Activated CD8-positive, alpha-beta T cell treated with anti-CD3 and anti-CD28 coated beads for 36 hours (primary cell): ENCODE measurements around the gene SH2D4B. TPM values are rescaled to one million over a fixed set of nuclear protein-coding genes. Genes with fewer than 3 reads are reported as not detected.

ENCODE experiments used
- ATAC-seq: fragments of 200-7000 bp; cut with Tn5 transposase; one replicate; pipeline ENCODE4 v1.10.0; 2021; ENCODE audit warnings: mild to moderate bottlenecking, moderate library complexity
- CTCF ChIA-PET: fragments of 350-600 bp; sonication (Branson Sonifier 250); formaldehyde crosslinking; loops from one replicate; lab custom pipeline; 2021; ENCODE audit warnings: antibody characterized with exemption; lab: Charles Lee
- POLR2A ChIA-PET: fragments of 350-600 bp; sonication (Branson Sonifier 250); formaldehyde crosslinking; loops from one replicate; lab custom pipeline; 2021; ENCODE audit warnings: antibody characterized with exemption; lab: Charles Lee
- DNase-seq: peaks from one replicate; pipeline ENCODE4 v3.0.0-alpha.2; 2020
- H3K27ac Mint-ChIP-seq: one replicate; pipeline ENCODE4 v1.8.0; 2021; ENCODE audit warnings: mild to moderate bottlenecking, mixed read lengths
- H3K27me3 Mint-ChIP-seq: one replicate; pipeline ENCODE4 v1.8.0; 2021; ENCODE audit warnings: mixed read lengths
- H3K36me3 Mint-ChIP-seq: one replicate; pipeline ENCODE4 v1.8.0; 2021; ENCODE audit warnings: low read depth, mixed read lengths
- H3K4me1 Mint-ChIP-seq: one replicate; pipeline ENCODE4 v1.8.0; 2021; ENCODE audit warnings: low read depth, mixed read lengths
- H3K4me3 Mint-ChIP-seq: one replicate; pipeline ENCODE4 v1.8.0; 2021; ENCODE audit warnings: mild to moderate bottlenecking, moderate library complexity, mixed read lengths
- H3K9me3 Mint-ChIP-seq: one replicate; pipeline ENCODE4 v1.8.0; 2021; ENCODE audit warnings: mixed read lengths
- intact Hi-C: fragments of 100-400 bp; cut with micrococcal nuclease; formaldehyde crosslinking; loops from one replicate; pipeline ENCODE4 v1.10.0; 2022
- total RNA-seq, 2 experiments: library from RNA; stranded (reverse); gene quantifications; one replicate each; pipeline ENCODE4 v1.2.3, GENCODE V29; 2021
- TF ChIP-seq, protein P1 (sequence below): fragments of 200-600 bp; IDR thresholded peaks from one replicate; pipeline ENCODE4 v1.8.0; 2022; ENCODE audit warnings: antibody characterized with exemption, mild to moderate bottlenecking

The SH2D4B gene
- total RNA-seq, 2 experiments from 2014 or later = 0.11 to 0.20 TPM

GRCh38 chr10:80647173-80647833 is 109.6 kb downstream of the SH2D4B start:
- TF ChIP-seq, protein P1, sequence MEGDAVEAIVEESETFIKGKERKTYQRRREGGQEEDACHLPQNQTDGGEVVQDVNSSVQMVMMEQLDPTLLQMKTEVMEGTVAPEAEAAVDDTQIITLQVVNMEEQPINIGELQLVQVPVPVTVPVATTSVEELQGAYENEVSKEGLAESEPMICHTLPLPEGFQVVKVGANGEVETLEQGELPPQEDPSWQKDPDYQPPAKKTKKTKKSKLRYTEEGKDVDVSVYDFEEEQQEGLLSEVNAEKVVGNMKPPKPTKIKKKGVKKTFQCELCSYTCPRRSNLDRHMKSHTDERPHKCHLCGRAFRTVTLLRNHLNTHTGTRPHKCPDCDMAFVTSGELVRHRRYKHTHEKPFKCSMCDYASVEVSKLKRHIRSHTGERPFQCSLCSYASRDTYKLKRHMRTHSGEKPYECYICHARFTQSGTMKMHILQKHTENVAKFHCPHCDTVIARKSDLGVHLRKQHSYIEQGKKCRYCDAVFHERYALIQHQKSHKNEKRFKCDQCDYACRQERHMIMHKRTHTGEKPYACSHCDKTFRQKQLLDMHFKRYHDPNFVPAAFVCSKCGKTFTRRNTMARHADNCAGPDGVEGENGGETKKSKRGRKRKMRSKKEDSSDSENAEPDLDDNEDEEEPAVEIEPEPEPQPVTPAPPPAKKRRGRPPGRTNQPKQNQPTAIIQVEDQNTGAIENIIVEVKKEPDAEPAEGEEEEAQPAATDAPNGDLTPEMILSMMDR = no peak
- Mint-ChIP-seq H3K36me3 (no peaks in the 10 kb centered on the region), H3K9me3 (no peaks in the 10 kb centered on the region), H3K27ac (no peak overlapping the region), H3K4me3 (no peak overlapping the region), H3K4me1 (no peaks in the 10 kb centered on the region), H3K27me3 (peaks cover 7% of the 10 kb centered on the region)
- POLR2A ChIA-PET = no interaction called here
- CTCF ChIA-PET = interaction anchor here (1.2 kb wide), 1 partner anchor 16 kb away, joined by 3 read pairs; no protein-coding TSS in a partner anchor
- no peak for ATAC-seq
- DNase-seq = no peak
- intact Hi-C loops = no loop called here

- H3K27me3 Mint-ChIP-seq = peaks cover 7% of the 10 kb centered on the region
- CTCF ChIA-PET = no interaction called here
- no peaks in the 10 kb centered on the region for H3K9me3 Mint-ChIP-seq
- DNase-seq (no peak), ATAC-seq (no peak)
- TF ChIP-seq, protein P1 = no peak
- no peaks in the 10 kb centered on the region for H3K36me3 Mint-ChIP-seq
- H3K4me3 Mint-ChIP-seq = no peak overlapping the region
- POLR2A ChIA-PET = no interaction called here
- no peaks in the 10 kb centered on the region for H3K4me1 Mint-ChIP-seq
- H3K27ac Mint-ChIP-seq = no peak overlapping the region
- intact Hi-C loops = no loop called here
Measured at GRCh38 chr10:80648106-80648505, 110.4 kb downstream of the SH2D4B start.

DNA sequence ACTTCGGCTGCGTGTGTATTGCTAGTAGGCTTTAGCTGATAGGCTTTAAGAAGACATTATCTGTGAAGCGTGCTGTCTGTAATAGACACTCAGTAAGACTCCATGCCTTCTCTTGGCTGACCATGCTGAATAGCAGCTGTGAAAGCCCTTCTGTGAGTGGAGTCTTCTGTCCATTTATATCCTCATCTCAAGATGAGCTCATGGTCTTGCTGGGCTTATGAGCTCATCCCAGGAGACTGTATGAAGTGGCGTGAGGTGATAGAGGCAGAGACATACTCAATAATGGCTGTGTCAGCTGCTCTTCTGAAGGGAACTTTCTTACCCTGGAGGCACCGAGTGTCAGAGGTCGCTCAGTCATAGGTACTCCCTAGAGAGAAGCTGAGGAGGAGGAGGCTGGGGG is 111.5 kb downstream of the SH2D4B start:
- Mint-ChIP-seq H3K4me3 (no peak overlapping the region), H3K27me3 (peaks cover 11% of the 10 kb centered on the region), H3K36me3 (no peaks in the 10 kb centered on the region), H3K9me3 (peaks cover 7% of the 10 kb centered on the region), H3K27ac (no peak overlapping the region), H3K4me1 (no peaks in the 10 kb centered on the region)
- ChIA-PET CTCF (interaction anchor here (6.5 kb wide), 1 partner anchor 14 kb away, joined by 45 read pairs; no protein-coding TSS in a partner anchor), POLR2A (no interaction called here)
- intact Hi-C loops = no loop called here
- no peak for ATAC-seq
- DNase-seq = no peak
- TF ChIP-seq, protein P1 = no peak

GRCh38 chr10:80655898-80656297 is 118.2 kb downstream of the SH2D4B start:
- H3K4me3 Mint-ChIP-seq = no peak overlapping the region
- intact Hi-C loops = no loop called here
- peaks cover 10% of the 10 kb centered on the region for H3K27me3 Mint-ChIP-seq
- POLR2A ChIA-PET = no interaction called here
- H3K4me1 Mint-ChIP-seq = no peaks in the 10 kb centered on the region
- peaks cover 8% of the 10 kb centered on the region for H3K9me3 Mint-ChIP-seq
- no peaks in the 10 kb centered on the region for H3K36me3 Mint-ChIP-seq
- TF ChIP-seq, protein P1 = no peak
- no peak for ATAC-seq
- DNase-seq = no peak
- H3K27ac Mint-ChIP-seq = no peak overlapping the region
- CTCF ChIA-PET = no interaction called here

DNA sequence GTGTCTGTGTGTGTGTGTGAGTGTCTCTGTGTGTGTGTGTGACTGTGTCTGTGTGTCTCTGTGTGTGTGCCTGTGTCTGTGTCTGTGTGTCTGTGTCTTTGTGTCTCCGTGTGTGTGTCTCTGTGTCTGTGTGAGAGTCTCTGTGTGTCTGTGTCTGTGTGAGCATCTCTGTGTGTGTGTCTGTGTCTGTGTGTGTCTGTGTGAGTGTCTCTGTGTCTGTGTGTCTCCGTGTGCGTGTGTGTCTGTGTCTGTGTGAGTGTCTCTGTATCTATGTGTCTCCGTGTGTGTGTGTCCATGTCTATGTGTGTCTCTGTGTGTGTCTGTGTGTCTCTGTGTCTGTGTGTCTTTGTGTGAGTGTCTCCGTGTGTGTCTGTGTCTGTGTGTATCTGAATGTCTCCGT is 120.4 kb downstream of the SH2D4B start:
- H3K27me3 Mint-ChIP-seq = peaks cover 18% of the 10 kb centered on the region
- no peak for DNase-seq
- no peak overlapping the region for H3K4me3 Mint-ChIP-seq
- TF ChIP-seq, protein P1 = no peak
- intact Hi-C loops = no loop called here
- POLR2A ChIA-PET = no interaction called here
- no peak for ATAC-seq
- no peak overlapping the region for H3K27ac Mint-ChIP-seq
- CTCF ChIA-PET = no interaction called here
- H3K4me1 Mint-ChIP-seq = peaks cover 3% of the 10 kb centered on the region
- H3K36me3 Mint-ChIP-seq = no peaks in the 10 kb centered on the region
- peaks cover 8% of the 10 kb centered on the region for H3K9me3 Mint-ChIP-seq
